Fibroblast of upper back skin (primary cell): ENCODE measurements around the gene IL4R.

Source experiments
- DNase-seq: peaks from one replicate; pipeline ENCODE4 v3.0.0-alpha.2; 2013

Gene IL4R

DNA sequence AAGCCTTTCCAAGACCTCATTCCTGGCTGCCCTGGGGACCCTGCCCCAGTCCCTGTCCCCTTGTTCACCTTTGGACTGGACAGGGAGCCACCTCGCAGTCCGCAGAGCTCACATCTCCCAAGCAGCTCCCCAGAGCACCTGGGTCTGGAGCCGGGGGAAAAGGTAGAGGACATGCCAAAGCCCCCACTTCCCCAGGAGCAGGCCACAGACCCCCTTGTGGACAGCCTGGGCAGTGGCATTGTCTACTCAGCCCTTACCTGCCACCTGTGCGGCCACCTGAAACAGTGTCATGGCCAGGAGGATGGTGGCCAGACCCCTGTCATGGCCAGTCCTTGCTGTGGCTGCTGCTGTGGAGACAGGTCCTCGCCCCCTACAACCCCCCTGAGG lies 49.5 kb downstream of the IL4R start:
- DNase-seq = no peak

DNA sequence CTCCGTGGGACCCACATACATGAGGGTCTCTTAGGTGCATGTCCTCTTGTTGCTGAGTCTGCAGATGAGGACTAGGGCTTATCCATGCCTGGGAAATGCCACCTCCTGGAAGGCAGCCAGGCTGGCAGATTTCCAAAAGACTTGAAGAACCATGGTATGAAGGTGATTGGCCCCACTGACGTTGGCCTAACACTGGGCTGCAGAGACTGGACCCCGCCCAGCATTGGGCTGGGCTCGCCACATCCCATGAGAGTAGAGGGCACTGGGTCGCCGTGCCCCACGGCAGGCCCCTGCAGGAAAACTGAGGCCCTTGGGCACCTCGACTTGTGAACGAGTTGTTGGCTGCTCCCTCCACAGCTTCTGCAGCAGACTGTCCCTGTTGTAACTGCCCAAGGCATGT lies 50.0 kb downstream of the IL4R start:
- DNase-seq = no peak

DNA sequence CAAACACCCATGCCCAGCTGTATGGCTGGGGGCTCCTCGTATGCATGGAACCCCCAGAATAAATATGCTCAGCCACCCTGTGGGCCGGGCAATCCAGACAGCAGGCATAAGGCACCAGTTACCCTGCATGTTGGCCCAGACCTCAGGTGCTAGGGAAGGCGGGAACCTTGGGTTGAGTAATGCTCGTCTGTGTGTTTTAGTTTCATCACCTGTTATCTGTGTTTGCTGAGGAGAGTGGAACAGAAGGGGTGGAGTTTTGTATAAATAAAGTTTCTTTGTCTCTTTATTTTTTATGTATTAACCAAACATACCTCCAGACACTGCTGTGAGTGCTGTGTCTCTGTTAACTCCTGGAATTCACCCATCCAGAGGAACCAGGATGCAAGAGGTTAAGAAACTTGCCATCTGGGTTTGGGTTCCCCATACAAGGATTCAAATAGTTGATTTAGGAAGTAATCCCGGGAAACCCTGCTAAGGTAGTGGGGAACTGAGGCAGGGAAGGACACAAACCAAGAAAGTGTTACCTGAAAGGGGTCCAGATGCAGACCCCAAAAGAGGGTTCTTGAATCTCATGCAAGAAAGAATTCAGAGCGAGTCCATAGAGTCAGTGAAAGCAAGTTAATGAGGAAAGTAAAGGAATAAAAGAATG lies 50.8 kb downstream of the IL4R start:
- no peak for DNase-seq

DNA sequence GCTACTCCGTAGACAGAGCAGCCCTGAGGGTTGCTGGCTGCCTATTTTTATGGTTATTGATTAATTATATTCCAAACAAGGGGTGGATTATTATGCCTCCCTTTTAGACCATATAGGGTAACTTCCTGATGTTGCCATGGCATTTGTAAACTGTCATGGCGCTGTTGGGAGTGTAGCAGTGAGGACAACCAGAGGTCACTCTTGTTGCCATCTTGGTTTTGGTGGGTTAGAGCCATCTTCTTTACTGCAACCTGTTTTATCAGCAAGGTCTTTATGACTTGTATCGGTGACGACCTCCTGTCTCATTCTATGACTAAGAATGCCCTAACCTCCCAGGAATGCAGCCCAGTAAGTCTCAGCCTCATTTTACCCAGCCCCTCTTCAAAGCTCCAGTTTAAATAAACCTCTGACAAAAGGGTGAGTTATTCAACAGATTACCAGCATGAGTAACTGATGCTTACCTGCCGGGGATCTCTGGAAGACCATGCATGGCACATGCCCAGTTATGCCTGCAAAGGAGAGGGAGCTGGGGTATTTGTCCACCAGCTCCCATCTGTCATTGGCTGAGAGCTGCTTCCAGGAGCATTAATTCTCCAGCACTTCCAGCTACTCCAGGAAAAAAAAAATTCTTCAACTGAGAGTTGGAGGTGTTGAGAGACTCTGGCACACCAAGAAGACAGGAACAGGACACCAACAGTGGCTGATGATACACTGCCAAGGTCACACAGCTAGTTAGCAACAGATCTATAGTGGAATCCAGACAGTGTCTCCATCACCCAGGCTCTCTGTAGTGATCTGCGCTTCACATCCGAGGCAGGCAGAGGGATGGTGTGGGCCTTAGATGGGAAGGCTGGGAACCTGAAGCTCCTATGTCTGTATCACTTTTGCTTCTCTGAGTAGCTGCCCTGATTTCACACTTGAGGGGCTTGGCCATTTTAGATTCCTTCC lies 51.6 kb downstream of the IL4R start:
- peak; percentile 31 for DNase-seq

DNA sequence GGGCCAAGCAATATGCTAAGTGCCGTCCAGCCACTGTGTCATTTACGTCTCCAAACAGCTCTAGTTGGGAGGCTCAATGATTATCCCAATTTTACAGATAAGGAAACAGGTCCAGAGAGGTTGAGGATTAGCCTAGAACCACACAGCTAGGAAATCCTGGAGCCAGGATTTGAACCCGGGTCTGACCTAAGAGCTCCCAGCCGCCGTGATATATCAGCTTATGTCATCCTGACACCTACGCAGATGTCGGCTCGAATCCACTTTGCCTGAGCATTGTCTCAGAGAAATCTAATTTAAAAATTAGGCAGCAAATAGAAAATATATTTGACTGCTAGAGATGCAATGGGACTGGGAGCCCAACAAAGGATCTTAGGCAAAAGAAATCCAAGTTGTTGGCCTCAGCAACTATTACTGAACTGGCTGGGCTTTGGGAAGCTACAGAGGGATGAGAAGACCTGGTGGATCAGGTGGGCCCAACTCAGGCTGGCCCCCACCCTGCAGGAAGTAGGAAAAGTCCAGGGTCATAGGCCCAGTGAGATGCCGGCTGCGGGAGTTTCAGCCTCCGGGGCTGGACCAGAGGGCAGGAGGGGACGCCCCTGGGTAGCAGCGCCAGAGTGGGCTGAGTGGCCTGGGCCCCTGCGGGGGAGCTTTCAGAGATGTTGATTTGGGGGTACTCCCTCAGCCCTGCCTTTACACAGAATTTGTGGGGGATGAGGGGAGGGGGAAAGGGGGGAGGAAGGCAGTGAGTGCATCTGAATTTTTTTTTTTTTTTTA lies 53.1 kb downstream of the IL4R start:
- no peak for DNase-seq

DNA sequence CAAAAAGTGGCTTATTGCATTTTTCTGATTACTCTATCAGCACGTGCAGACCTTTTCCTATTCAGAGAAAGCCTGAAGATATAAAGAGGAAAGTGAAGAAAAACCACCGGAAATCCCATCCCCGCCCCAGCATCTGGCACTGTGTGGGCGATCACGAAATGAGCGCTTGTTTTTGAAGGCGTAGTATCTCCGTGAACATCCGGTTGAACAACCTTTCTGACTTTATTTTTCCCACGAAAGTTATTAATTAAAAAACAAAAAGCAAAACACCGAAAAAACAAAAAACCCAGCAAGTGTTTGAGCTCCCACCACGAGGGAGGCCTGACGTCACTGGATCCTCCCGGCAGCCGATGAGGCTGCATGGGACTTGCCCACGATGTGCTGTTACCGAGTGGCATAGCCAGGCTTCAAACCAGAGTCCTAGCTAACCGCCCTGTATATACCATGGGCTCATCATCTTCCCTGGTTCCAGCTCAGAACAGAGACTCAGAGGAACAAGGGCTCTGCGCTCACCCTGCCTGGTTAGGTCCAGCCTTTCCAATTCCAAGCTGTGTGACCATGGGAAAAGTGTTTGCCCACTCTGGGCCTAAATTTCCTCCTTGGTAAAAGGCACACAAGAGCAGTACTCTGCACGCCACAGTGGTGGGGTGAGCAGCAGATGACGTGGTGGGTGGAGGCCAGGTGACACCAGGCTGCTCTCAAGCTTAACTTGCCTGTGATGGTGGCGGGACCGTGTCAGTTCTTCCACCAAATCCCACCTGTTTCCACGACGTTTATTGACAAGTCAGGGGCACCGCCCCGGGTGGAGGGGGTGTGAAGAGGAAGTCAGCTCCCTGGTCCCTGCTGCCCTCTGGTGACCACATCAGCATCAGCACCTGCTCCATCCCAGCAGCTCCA lies 53.9 kb downstream of the IL4R start:
- DNase-seq = peak; percentile 66

DNA sequence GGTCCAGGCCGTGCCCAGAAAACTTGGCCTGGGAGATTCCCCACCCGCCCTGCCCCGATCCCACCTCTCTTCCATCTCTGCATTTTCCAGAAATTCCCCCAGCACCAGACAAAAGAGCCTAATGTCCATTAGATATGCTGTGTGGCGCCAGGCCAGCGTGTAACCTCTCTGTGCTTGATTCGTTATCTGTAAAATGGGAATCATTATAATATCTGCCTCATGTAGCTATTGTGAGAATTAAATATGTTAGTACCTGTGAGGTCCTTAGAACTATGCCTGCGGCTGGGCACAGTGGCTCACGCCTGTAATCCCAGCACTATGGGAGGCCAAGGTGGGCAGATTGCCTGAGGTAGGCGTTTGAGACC lies 54.6 kb downstream of the IL4R start:
- no peak for DNase-seq

DNA sequence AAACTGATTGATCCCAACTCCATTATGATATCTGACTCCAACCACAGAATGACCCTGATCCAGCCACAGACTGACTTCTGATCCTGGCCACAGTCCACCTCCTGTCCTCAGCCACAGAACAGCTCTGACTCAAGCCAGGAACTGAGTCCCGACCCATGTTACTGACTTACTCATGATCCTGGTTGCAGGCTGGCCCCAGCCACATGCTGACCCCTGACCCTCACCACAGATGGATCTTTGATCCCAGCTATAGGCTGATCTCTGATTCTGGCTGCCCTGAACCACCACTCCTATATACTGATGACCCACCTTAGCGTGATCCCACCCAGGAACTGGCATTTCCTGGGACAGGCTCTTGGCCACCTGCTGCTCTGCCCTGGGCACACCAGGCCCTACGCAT lies 56.0 kb downstream of the IL4R start:
- peak; percentile 32 for DNase-seq

DNA sequence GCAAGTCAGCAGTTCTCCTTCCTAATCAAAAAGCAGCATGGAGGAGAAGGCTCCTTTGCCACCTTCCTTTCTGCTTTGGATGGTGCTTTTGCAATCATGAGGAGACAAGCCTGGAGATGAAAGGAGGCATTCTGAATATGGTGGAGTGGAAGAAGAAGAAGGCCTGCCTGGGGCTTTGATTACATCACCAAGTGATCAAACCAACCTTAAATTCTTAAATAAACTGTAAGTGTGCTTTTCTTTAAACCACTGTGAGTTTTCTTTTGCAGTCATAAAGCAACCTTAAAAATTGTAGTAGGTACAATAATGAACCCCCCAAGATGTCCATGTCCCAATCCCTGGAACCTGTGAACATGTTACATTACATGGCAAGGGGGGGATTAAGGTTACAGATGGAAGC lies 56.5 kb downstream of the IL4R start:
- DNase-seq = no peak

DNA sequence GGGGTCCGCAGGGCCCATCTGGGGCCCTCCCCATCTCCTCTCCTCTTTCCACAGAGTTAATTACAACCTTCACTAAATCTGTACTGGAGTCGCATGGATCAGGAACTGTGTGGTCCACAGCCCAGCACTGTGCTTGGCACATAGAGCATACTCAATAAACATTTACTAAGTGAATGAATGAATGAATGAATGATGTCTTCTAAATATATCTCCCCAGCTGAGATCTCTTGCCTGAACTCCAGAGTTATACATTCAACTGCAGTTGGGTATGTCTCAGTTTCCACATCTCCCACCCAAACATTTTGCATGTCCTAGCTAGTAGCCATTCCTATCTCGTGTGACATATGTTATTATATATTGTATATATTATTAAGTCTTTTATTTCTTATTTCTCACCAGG lies 59.5 kb downstream of the IL4R start:
- DNase-seq = no peak

DNA sequence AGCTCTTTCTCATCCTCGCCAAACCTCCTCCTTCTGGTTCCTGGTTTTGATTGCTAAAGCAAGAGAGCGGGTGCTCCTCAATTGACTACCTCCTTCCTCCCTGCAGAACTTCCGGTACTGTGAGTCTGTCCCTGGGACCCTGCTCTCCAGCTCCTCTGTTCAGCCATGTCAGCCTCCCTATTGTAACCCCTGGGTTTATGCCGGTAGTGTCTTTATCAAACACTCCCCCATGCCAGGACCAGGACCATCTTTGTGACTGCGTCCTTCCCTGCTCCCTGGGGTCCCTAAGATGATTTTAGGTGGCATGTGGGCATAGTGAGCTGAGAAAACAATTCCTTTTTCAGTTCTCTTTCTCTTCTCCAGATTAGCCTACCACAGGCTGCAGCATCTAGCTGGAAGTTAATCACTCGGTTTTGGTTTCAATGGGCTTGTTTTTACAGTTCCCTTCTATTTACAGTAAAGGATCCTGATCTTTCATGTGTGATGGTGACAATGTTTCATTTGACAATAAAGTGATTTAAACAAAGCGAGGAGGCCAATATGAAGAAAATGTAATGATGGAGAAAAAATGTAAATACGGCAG lies 60.5 kb downstream of the IL4R start:
- DNase-seq = no peak

DNA sequence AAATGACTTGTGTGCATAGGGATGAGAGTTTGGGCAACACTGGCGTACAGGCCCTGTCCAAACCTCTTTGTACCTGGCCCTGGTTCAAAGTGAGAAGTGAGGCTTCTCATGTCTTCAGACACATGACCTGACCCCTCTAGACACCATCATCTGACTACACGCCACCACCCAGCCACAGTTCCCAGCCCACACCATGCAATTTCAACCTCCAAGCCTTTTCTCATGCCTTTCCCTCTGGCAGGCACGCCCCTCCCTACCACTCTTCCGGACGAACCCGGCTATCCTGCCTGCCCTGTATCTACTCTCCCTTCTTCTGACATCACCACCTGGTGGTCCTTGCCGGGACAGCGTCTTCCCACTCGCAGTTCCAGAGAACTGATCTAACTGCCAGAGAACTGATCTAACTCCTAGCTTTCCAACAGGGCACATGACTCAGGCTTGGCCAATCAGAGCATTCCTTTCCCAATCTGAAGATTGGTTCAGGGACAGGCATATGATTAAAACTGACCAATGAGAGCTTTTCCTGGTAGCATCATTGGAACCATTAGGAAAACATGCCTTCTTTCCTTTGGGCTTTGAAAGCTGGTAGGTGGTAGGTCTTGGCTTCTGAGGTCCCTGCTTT lies 61.1 kb downstream of the IL4R start:
- peak; percentile 78 for DNase-seq

DNA sequence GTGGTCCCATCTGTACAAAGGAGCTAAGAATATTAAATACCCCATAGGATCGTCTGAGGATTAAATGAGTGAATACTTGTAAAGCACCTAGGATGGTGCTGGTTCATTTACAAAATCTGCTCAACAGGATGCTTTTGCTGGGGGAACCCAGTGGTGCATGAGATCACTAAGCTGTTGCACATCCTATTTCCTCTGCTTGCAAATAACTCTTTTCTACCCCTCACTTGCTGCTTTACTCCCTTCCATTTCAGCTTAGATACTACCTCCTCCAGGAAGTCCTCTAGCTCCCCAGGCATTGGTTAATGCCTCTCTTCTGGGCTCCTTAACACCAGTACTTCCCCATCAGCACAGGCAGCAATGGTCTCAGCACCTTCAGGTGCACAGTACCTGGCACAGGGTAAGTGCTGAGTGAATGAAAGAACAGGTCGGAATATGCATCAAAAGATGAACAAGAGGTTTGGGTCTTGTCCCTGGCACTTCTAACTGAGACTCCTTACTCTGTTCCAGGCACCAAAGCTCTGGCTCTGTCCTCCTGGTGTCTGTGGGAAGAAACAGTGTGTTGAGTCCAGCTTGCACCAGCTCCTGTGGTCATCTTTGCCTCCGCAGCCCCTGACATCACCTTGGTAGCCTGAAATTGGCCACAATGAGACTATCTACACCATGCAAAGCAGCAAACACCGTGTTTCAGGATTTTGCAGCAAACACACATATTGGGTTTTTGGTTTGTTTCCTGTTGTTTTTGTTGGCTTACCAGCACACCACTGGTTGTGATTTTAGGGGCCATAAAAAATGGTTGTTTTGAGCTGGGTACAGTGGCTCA lies 64.1 kb downstream of the IL4R start:
- no peak for DNase-seq

DNA sequence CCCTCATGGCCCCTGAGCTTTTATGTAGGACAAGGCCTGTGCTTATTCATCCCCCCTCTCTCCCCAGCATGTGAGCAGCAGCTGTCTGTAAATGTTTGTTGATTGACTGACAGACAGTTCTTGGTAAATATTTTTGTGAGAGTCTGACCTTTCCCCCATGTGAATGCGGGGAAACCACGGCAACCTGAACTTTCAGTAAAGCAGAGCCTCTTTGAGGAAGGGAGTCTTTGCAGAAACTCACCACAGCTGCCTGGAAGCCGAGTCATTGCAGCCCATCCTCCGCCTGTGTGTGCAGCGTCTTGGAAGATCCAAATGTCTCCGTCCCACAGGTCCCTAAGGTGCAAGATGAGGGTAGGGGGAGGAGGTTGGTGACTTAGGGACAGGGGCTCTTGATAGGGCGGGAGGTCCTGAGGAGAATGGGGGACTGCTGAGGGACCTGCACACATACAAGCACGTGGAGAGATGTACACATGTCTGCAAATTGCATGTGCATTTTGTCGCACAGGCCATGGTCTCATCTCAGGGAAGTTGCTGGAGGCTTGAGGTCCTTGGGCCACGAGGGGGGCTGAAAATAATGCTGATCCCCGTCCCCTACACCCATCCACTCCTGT lies 65.2 kb downstream of the IL4R start:
- DNase-seq = peak; percentile 39

DNA sequence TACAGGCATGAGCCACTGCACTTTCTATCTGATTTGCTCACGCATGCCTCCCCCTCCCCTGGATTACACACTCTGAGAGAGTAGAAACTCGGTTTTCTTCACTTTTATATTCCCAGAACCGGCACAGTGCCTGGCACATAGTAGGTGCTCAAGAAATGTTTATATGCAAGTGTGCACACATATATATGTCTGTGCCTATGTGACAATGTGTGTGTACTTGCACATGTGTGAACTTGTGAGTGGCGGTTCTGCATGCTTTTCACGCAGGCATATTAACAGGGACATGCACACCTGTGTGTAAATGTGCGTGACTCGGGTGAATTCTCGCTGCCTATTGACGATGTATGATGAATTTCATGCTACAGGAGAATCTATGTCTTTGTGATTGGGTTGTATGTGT lies 66.1 kb downstream of the IL4R start:
- DNase-seq = no peak

DNA sequence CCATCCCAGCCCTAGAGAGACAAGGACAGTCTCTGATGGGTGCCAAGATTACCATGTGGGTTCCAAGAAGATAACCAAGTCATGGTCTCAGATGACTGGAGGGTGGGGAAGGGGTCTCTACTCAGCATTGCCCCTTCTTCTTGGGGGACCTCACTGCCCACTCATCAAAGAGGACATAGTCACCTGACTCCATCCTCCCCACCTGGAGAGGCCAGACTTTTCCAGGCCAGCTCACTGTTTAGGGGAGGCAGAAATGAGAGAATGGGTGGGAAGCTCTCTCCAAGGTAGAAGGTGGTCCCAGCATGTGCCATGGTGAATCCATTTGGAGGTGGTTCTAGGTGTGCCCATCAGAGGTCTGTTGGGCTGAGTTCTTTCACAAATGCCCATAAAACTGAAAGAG lies 67.5 kb downstream of the IL4R start:
- DNase-seq = no peak

DNA sequence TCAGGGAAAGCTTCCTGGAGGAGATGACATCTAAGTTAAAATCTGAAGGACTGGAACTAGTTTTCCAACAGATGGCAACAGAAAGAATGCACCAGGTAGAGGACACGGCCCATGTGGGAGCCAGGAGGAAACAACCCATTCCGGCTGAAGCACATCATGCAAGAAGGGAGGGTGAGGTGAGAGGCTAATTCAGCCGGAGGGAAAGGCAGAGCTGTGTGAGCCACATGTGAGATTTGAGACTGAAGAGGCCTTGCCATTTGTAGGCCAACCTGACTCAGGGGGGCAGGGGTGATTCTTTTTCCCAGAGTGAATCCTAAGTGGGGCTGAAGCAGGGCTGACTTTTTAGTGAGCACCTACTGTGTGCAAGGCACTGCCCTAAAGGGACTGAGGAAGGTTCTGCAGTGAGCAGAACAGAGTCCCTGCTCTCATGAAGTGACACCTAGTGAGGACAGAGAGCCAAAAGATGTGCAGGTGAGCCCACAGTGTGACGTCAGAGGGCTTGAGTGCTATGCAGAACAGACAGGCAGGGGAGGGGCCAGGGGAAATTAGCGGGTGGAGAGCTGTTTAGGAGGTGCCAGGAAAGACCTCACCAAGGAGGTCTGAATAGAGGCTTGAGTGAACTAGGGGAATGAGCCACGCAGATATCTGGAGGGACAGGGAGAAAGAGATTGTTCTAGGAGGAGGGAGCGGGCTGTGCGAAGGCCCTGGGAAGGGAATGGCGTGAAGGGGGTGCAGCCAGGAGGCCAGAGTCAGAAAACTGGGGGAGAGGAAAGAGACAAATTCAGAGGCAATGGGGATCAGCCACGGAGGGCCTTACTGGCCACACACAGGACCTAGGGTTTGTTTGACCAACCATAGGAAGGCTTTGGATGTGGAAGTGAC lies 68.4 kb downstream of the IL4R start:
- no peak for DNase-seq

DNA sequence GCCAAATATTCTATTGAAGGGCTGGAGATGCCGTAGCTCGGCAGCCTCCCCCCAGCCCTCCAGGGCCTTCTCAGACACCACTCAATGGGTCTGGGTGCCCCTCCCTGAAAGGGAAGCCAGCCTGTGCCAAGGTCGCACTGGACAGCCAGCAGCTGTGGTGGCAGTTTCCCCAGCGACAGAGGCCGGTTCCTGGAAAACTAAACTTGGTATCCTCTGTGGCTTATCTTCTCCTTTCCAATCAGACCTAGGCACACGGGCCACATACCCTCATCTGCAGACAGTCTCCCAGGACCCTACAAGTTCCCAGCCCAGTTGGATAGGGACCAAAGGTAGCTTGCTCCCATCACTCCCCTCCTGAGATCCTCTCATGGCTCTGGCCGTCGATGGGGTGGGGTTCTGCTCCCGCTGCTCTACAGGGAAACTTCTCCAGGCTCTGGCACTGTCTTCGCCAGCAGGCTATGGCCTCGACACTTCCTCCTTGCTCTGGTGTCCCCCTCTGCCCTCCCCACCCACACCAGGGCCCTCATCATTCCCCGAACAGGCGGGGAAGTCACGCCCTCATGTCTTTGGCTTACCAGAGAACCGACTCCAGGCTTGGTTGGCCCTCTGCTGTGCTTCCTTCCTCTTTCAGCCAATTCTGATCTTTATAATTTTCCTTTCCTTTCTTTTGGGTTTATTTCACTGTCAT lies 69.9 kb downstream of the IL4R start:
- no peak for DNase-seq

DNA sequence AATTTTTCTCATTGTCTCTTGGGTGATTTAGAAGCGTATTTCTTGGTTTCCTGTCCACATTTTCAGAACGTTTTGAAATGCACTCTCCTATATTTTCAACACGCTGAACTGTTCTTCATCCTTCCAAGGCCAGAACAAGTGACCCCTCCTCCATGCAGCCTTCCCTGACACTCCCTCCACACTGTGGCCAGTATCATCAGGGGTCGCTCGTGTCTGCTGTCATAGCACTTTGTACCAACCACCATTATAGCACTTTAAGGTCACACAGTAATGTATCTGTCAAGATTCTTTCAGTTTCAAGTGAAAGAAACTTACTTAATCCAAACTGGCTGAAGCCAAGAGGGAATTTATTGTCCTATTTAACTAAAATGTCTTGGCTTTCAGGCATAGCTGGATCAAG lies 70.7 kb downstream of the IL4R start:
- DNase-seq = no peak
